PFSK-1 (cell line): ENCODE measurements around the gene PARD3B.

Experiments
- FOXP2 ChIP-seq: optimal IDR thresholded peaks from 2 replicates; pipeline ENCODE3; 2011; ENCODE audit warnings: borderline replicate concordance, control low read depth, inconsistent platforms; ENCODE audit not compliant: insufficient read depth; ENCODE audit errors: extremely low read length, extremely low read depth
- POLR2AphosphoS5 ChIP-seq: IDR thresholded peaks from 2 replicates; pipeline ENCODE4 v1.6.1; 2012; ENCODE audit warnings: low read depth, mild to moderate bottlenecking, control low read depth, low read length, moderate library complexity
- SIN3A ChIP-seq: IDR thresholded peaks from 2 replicates; pipeline ENCODE4 v1.6.1; 2012; ENCODE audit warnings: mild to moderate bottlenecking, low read length, moderate library complexity, borderline replicate concordance; ENCODE audit not compliant: insufficient read depth
- TF ChIP-seq, protein P1 (sequence below), 2 experiments: IDR thresholded peaks; 2 replicates each; pipeline versions ENCODE4 v1.6.1 to v1.8.0; 2011 to 2012; ENCODE audit warnings: low read depth in 2 of 2, low read length in 2 of 2, control low read depth in 1 of 2, inconsistent platforms in 1 of 2, mild to moderate bottlenecking in 1 of 2, moderate library complexity in 1 of 2; ENCODE audit not compliant: insufficient read depth in 1 of 2

DNA sequence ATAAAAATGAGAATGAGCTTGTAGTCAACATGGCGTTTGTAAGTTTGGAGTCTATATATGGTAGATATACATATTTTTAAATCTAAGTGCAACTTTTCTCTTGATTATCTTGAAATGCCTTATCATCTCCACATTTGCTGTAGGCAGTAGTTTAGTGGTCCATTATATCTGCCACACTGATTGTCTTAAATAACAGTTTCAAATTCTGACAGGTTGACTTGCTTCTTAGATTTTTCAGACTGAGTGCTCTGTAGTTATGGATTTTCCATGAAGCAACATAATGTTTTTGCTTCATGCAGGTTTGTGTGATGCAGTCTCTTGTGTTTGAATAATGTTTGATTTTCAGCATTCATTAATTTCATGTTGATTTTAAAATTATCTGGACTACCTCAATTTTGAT is 12.3 kb downstream of the PARD3B start:
- TF ChIP-seq POLR2AphosphoS5 (no peak), SIN3A (no peak), FOXP2 (no peak)
- TF ChIP-seq, protein P1, sequence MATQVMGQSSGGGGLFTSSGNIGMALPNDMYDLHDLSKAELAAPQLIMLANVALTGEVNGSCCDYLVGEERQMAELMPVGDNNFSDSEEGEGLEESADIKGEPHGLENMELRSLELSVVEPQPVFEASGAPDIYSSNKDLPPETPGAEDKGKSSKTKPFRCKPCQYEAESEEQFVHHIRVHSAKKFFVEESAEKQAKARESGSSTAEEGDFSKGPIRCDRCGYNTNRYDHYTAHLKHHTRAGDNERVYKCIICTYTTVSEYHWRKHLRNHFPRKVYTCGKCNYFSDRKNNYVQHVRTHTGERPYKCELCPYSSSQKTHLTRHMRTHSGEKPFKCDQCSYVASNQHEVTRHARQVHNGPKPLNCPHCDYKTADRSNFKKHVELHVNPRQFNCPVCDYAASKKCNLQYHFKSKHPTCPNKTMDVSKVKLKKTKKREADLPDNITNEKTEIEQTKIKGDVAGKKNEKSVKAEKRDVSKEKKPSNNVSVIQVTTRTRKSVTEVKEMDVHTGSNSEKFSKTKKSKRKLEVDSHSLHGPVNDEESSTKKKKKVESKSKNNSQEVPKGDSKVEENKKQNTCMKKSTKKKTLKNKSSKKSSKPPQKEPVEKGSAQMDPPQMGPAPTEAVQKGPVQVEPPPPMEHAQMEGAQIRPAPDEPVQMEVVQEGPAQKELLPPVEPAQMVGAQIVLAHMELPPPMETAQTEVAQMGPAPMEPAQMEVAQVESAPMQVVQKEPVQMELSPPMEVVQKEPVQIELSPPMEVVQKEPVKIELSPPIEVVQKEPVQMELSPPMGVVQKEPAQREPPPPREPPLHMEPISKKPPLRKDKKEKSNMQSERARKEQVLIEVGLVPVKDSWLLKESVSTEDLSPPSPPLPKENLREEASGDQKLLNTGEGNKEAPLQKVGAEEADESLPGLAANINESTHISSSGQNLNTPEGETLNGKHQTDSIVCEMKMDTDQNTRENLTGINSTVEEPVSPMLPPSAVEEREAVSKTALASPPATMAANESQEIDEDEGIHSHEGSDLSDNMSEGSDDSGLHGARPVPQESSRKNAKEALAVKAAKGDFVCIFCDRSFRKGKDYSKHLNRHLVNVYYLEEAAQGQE (IDR thresholded peaks at IDR 0.05; ENCODE audit: insufficient read depth in 1 of 2, low read depth in 2 of 2, low read length in 2 of 2), result no peak
